B cell (primary cell): ENCODE measurements around the gene PCSK7. TPM values are rescaled to one million over a fixed set of nuclear protein-coding genes. Genes with fewer than 3 reads are reported as not detected.

ENCODE experiments used
- ATAC-seq: fragments of 200-7000 bp; cut with Tn5 transposase; one replicate; pipeline ENCODE4 v1.10.0; 2021; ENCODE audit warnings: low read depth, mild to moderate bottlenecking, moderate number of reproducible peaks, moderate library complexity
- CTCF ChIA-PET: fragments of 350-600 bp; sonication (Branson Sonifier 250); formaldehyde crosslinking; loops from one replicate; lab custom pipeline; 2021; ENCODE audit warnings: antibody characterized with exemption, inconsistent platforms; lab: Charles Lee
- POLR2A ChIA-PET: fragments of 350-600 bp; sonication (Branson Sonifier 250); formaldehyde crosslinking; loops from one replicate; lab custom pipeline; 2021; ENCODE audit warnings: antibody characterized with exemption; lab: Charles Lee
- DNase-seq: peaks from one replicate; pipeline ENCODE4 v3.0.0; 2013
- H2AFZ ChIP-seq: 2 replicates; pipeline ENCODE4 v1.6.1; 2012; ENCODE audit warnings: mild to moderate bottlenecking, low read depth, low read length; ENCODE audit not compliant: insufficient read depth, poor library complexity, severe bottlenecking
- H3K27ac ChIP-seq, 2 donors: 1 replicate in 1 of 2; 2 replicates in 1 of 2; pipeline ENCODE4 v1.5.1; 2012 to 2013; ENCODE audit warnings: low read length in 2 of 2, mild to moderate bottlenecking in 2 of 2, moderate library complexity in 1 of 2
- H3K27me3 ChIP-seq, 4 experiments: fragments of 200-600 bp in 1 of 4; sonication (generic) in 1 of 4; replicated peaks in 1 of 4; 1 replicate in 2 of 4; 2 replicates in 2 of 4; pipeline versions ENCODE4 v1.6.1 to v1.7.0; 2013 to 2016; ENCODE audit warnings: low read length in 3 of 4, mild to moderate bottlenecking in 2 of 4, mixed read lengths in 1 of 4, moderate library complexity in 1 of 4; ENCODE audit not compliant: insufficient read depth in 4 of 4, control insufficient read depth in 3 of 4; ENCODE audit errors: control extremely low read depth in 1 of 4
- H3K36me3 ChIP-seq, 2 experiments: replicated peaks in 1 of 2; 1 replicate in 1 of 2; 2 replicates in 1 of 2; pipeline versions ENCODE4 v1.6.1 to v1.7.1; 2013; ENCODE audit warnings: low read length in 1 of 2; ENCODE audit not compliant: insufficient read depth in 2 of 2, control insufficient read depth in 1 of 2; ENCODE audit errors: control extremely low read depth in 1 of 2, extremely low read depth in 1 of 2
- H3K4me1 ChIP-seq, 2 donors: fragments of 200-600 bp in 1 of 2; sonication (generic) in 1 of 2; 1 replicate in 1 of 2; 2 replicates in 1 of 2; pipeline versions ENCODE4 v1.5.1 to v1.6.1; 2013 to 2017; ENCODE audit warnings: low read length in 2 of 2; ENCODE audit not compliant: control insufficient read depth in 2 of 2, insufficient read depth in 2 of 2
- H3K4me2 ChIP-seq: replicated peaks from 2 replicates; pipeline ENCODE3; 2012; ENCODE audit warnings: mild to moderate bottlenecking, low read depth, low read length; ENCODE audit not compliant: poor library complexity, severe bottlenecking
- H3K4me3 ChIP-seq, 5 experiments: fragments of 200-600 bp in 1 of 5; sonication (generic) in 1 of 5; 1 replicate in 3 of 5; 2 replicates in 2 of 5; pipeline versions ENCODE4 v1.5.1 to v1.7.0; 2011 to 2016; ENCODE audit warnings: low read length in 4 of 5, mild to moderate bottlenecking in 4 of 5, low read depth in 2 of 5, control low read depth in 1 of 5, moderate library complexity in 1 of 5; ENCODE audit not compliant: insufficient read depth in 1 of 5; ENCODE audit errors: control extremely low read depth in 1 of 5, extremely low read depth in 1 of 5
- H3K79me2 ChIP-seq: fragments of 200-600 bp; sonication (generic); one replicate; pipeline ENCODE4 v1.6.0; 2016; ENCODE audit warnings: low read length; ENCODE audit not compliant: control insufficient read depth, insufficient read depth
- H3K9ac ChIP-seq: fragments of 200-600 bp; sonication (generic); 2 replicates; pipeline ENCODE4 v1.6.1; 2017; ENCODE audit warnings: mild to moderate bottlenecking, low read length, moderate library complexity
- H3K9me3 ChIP-seq, 3 donors: one replicate each; pipeline versions ENCODE4 v1.6.1 to v1.7.1; 2013; ENCODE audit warnings: low read length in 2 of 3; ENCODE audit not compliant: control insufficient read depth in 2 of 3, insufficient read depth in 1 of 3; ENCODE audit errors: control extremely low read depth in 1 of 3
- H4K20me1 ChIP-seq: 2 replicates; pipeline ENCODE4 v1.6.0; 2012; ENCODE audit warnings: mild to moderate bottlenecking, low read length; ENCODE audit not compliant: insufficient read depth, control insufficient read depth, poor library complexity, severe bottlenecking
- H3K27ac Mint-ChIP-seq: one replicate; pipeline ENCODE4 v1.8.0; 2021; ENCODE audit warnings: mixed read lengths
- H3K27me3 Mint-ChIP-seq: one replicate; pipeline ENCODE4 v1.8.0; 2021; ENCODE audit warnings: mixed read lengths
- H3K4me1 Mint-ChIP-seq: one replicate; pipeline ENCODE4 v1.8.0; 2021; ENCODE audit warnings: mixed read lengths
- H3K4me3 Mint-ChIP-seq: one replicate; pipeline ENCODE4 v1.8.0; 2021; ENCODE audit warnings: mixed read lengths
- H3K9me3 Mint-ChIP-seq: one replicate; pipeline ENCODE4 v1.8.0; 2022; ENCODE audit warnings: mixed read lengths; ENCODE audit not compliant: insufficient read depth
- EZH2 ChIP-seq: IDR thresholded peaks from 2 replicates; pipeline ENCODE4 v1.6.1; 2012; ENCODE audit warnings: borderline replicate concordance, low read depth, mild to moderate bottlenecking, moderate library complexity, low read length; ENCODE audit not compliant: insufficient read depth, poor library complexity, severe bottlenecking
- WGBS: methylation state at CpG from one replicate; pipeline ENCODE4 v1.1.5; 2013; ENCODE audit warnings: missing lambda C conversion rate; ENCODE audit not compliant: insufficient coverage; 5-methylcytosine and 5-hydroxymethylcytosine counted together
- intact Hi-C: fragments of 100-400 bp; cut with micrococcal nuclease; formaldehyde crosslinking; loops from one replicate; pipeline ENCODE4 v1.10.0; 2022
- polyA plus RNA-seq: library from polyadenylated mRNA; depleted of rRNA; stranded (reverse); fragments of >200 nt; gene quantifications from 2 replicates; pipeline ENCODE4 v1.2.3, GENCODE V29; 2012
- total RNA-seq, 2 donors: library from RNA; stranded (reverse); fragments of 120-200 nt in 1 of 2; gene quantifications; 1 replicate in 1 of 2; 2 replicates in 1 of 2; pipeline versions ENCODE4 v1.2.3 to v1.2.4, GENCODE V29; 2013 to 2022
- TF ChIP-seq, protein P1 (sequence below): fragments of 200-600 bp; IDR thresholded peaks from one replicate; pipeline ENCODE4 v1.8.0; 2022; ENCODE audit warnings: antibody characterized with exemption, mild to moderate bottlenecking

The PCSK7 gene
- total and polyA plus RNA-seq, 2 donors (not counting 1 experiment from before 2014, with no cell fraction given) = 203 to 283 TPM

GRCh38 chr11:117219995-117220394, 11.9 kb downstream of the PCSK7 start:
- TF ChIP-seq EZH2 = no peak
- TF ChIP-seq, protein P1, sequence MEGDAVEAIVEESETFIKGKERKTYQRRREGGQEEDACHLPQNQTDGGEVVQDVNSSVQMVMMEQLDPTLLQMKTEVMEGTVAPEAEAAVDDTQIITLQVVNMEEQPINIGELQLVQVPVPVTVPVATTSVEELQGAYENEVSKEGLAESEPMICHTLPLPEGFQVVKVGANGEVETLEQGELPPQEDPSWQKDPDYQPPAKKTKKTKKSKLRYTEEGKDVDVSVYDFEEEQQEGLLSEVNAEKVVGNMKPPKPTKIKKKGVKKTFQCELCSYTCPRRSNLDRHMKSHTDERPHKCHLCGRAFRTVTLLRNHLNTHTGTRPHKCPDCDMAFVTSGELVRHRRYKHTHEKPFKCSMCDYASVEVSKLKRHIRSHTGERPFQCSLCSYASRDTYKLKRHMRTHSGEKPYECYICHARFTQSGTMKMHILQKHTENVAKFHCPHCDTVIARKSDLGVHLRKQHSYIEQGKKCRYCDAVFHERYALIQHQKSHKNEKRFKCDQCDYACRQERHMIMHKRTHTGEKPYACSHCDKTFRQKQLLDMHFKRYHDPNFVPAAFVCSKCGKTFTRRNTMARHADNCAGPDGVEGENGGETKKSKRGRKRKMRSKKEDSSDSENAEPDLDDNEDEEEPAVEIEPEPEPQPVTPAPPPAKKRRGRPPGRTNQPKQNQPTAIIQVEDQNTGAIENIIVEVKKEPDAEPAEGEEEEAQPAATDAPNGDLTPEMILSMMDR = no peak
- H3K27ac Mint-ChIP-seq = no peak overlapping the region
- no peaks in the 10 kb centered on the region for H3K9me3 ChIP-seq
- H3K27me3 Mint-ChIP-seq = no peaks in the 10 kb centered on the region
- no peak overlapping the region for H3K9ac ChIP-seq
- H3K4me3 ChIP-seq = no peak overlapping the region
- H3K27me3 ChIP-seq = no peaks in the 10 kb centered on the region
- H3K27ac ChIP-seq = no peak overlapping the region
- peaks cover 50% of the 10 kb centered on the region for H3K79me2 ChIP-seq
- intact Hi-C loops = no loop called here
- CTCF ChIA-PET = interaction anchor here (1.0 to 19.9 kb wide), 3 partner anchors 10 to 110 kb away, joined by 3 to 309 read pairs (median 3); partner anchors contain the start of gene SIDT2
- peaks cover 7 to 92% of the 10 kb centered on the region in 2 experiments for H3K36me3 ChIP-seq
- H3K4me3 Mint-ChIP-seq = no peak overlapping the region
- no peak overlapping the region for H2AFZ ChIP-seq
- H3K4me2 ChIP-seq = no peak overlapping the region
- POLR2A ChIA-PET = interaction anchor here (0.6 to 1.0 kb wide), 3 partner anchors 8 to 71 kb away, joined by 3 to 4 read pairs (median 3); partner anchors contain the start of gene SIDT2
- DNase-seq (no peak), ATAC-seq (no peak)
- H3K4me1 ChIP-seq = no peaks in the 10 kb centered on the region
- 96% methylated on average over 4 of the region's 4 CpGs for WGBS
- no peaks in the 10 kb centered on the region for H3K9me3 Mint-ChIP-seq
- peaks cover 4% of the 10 kb centered on the region for H3K4me1 Mint-ChIP-seq
- H4K20me1 ChIP-seq = peaks cover 22% of the 10 kb centered on the region

- H3K27ac Mint-ChIP-seq = no peak overlapping the region
- 94% methylated on average over 7 of the region's 8 CpGs for WGBS
Measured at GRCh38 chr11:117219455-117219854, 12.4 kb downstream of the PCSK7 start.

More at GRCh38 chr11:117219455-117219854, 12.4 kb downstream of the PCSK7 start:
- Histone ChIP-seq H3K9me3 (no peaks in the 10 kb centered on the region), H3K36me3 (peaks cover 7 to 89% of the 10 kb centered on the region in 2 experiments), H3K4me3 (no peak overlapping the region), H3K27ac (no peak overlapping the region), H3K79me2 (peaks cover 50% of the 10 kb centered on the region), H4K20me1 (peaks cover 21% of the 10 kb centered on the region), H3K27me3 (no peaks in the 10 kb centered on the region), H2AFZ (no peak overlapping the region), H3K4me2 (no peak overlapping the region), H3K4me1 (no peaks in the 10 kb centered on the region), H3K9ac (no peak overlapping the region)
- DNase-seq (no peak), ATAC-seq (no peak)
- intact Hi-C loops = no loop called here
- CTCF ChIA-PET = interaction anchor here (1.0 to 19.9 kb wide), 3 partner anchors 11 to 109 kb away, joined by 3 to 309 read pairs (median 3); partner anchors contain the start of gene SIDT2
- H3K27me3 Mint-ChIP-seq = no peaks in the 10 kb centered on the region
- POLR2A ChIA-PET = no interaction called here
- H3K9me3 Mint-ChIP-seq = no peaks in the 10 kb centered on the region
- no peak overlapping the region for H3K4me3 Mint-ChIP-seq
- peaks cover 4% of the 10 kb centered on the region for H3K4me1 Mint-ChIP-seq
- TF ChIP-seq, protein P1 = no peak
- TF ChIP-seq EZH2 = no peak
